NCI-H2196 treated with DMSO at 0.1 percent for 48 hours (cell line): Measurements from ENCODE around the gene SLK.

Experiments used
- DNase-seq: peaks from one replicate; lab custom pipeline; 2025; ENCODE audit not compliant: unreplicated experiment; lab: John Stamatoyannopoulos, UW

The SLK gene

GRCh38 chr10:103986360-103986759, 19.4 kb downstream of the SLK start:
- DNase-seq: no peak

GRCh38 chr10:103990121-103990520, 23.2 kb downstream of the SLK start:
- no peak for DNase-seq

DNA sequence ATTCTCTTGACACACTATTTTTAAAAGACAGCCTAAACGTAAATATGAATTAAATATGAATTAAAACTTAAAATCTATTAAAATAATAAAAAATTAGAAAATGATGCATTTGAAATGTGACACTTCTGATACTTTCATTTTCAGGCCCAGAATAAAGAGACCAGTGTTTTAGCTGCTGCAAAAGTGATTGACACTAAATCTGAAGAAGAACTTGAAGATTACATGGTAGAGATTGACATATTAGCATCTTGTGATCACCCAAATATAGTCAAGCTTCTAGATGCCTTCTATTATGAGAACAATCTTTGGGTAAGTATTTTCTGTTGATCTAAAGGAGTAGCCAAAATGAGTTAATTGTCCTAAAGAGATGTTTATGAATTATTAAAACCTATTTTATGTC, 23.6 kb downstream of the SLK start:
- no peak for DNase-seq

- no peak for DNase-seq
Observed at GRCh38 chr10:103991393-103992128, 24.6 kb downstream of the SLK start.

DNA sequence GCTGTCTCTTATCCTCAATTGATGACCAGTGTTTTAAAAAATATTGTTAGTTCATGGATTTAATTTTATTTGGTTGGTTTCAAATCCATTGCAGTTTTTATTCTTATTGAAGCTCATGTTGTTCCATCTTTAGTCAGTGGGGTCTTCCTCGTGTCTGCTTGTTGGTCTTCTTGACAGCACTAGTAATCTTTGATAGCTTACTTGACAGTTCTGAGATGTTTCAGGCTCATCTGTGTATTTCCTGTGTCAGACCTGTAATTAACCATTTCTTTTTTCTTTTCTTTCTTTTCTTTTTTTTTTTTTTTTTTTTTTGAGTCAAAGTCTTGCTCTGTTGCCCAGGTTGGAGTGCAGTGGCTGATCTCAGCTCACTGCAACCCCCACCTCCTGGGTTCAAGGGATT, 28.2 kb downstream of the SLK start:
- no peak for DNase-seq

DNA sequence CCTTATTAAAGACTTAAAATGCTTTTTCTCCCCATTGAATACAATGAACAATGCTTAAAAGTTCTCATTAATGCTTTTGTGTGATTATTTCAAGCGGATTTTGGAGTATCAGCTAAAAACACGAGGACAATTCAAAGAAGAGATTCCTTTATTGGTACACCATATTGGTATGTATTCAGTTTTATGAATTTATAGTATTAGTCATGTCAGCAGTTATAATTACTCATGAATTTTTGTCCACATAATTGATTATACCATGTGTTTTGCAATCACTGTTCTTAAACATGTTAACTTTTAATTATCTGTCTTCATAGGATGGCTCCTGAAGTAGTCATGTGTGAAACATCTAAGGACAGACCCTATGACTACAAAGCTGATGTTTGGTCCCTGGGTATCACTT, 31.9 kb downstream of the SLK start:
- DNase-seq: no peak

- DNase-seq: no peak
Observed at GRCh38 chr10:104002911-104003310, 36.0 kb downstream of the SLK start.

DNA sequence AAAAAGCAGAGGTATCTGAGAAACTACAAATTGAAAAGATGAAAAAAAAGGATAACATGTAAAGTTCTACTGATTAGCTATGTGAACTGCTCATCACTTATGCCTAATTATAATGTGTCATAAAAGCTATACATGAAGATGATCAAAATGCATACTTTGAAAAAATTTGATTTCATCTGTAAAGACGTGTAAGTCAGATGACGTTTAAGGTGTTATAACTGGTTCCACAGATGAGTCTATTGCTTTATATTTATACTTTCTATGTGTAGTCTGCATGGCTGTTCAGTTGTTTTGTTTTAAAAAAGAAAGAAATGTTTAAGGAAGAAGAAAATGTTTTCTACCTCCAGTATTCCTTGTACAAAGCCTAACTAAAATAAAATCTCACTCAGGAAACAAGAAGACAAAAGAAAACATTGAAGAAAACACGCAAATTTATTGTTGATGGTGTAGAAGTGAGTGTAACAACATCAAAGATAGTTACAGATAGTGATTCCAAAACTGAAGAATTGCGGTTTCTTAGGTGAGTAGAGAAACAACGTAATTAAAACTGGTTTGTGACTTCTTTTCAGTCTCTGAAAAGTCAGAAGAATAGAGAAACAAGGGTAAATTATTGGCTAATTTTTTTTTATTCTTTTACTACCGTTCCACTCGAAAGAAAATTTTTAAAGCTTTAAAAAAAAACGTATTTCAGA, 38.4 kb downstream of the SLK start:
- no peak for DNase-seq

- DNase-seq: no peak
Observed at GRCh38 chr10:104011904-104012303, 45.0 kb downstream of the SLK start.

DNA sequence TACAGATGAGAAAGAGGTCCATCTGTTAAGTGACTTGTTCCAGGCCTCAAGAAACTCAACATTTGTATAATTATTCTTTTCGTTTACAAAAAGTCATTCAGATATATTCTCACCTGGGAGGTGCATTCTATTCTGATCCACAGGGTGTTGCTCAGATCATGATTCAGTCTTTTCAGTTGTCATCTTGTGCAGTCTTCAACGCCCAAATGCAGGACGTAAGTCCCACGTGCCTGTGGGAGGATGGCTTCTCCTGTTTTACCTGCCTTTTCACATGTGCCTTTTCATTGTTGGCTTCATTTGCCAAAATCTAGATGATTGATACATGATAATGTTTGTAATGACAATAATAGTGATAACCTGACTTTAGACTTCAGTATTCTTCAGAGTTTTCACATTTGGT, 46.5 kb downstream of the SLK start:
- DNase-seq: no peak

GRCh38 chr10:104014176-104014575, 47.2 kb downstream of the SLK start:
- no peak for DNase-seq

DNA sequence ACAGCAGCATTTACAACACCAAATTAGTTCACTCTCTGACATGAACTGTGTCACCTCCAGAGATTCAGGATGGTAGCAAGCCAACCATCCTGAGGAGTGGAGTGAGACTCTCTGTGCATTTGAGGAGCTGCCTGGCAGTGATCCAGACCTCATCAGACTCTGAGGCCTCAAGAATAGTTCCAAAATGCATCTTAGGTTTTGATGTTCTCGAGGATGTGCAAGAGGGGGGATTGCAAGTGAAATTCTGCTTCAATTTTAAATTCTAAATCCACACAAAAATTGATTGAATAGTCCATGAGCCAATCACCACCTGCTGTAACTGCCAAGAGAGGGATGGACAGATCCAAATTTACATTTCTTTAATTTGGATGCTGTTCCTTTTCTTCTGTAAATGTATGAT, 49.7 kb downstream of the SLK start:
- no peak for DNase-seq

- no peak for DNase-seq
Observed at GRCh38 chr10:104018471-104018870, 51.5 kb downstream of the SLK start.

DNA sequence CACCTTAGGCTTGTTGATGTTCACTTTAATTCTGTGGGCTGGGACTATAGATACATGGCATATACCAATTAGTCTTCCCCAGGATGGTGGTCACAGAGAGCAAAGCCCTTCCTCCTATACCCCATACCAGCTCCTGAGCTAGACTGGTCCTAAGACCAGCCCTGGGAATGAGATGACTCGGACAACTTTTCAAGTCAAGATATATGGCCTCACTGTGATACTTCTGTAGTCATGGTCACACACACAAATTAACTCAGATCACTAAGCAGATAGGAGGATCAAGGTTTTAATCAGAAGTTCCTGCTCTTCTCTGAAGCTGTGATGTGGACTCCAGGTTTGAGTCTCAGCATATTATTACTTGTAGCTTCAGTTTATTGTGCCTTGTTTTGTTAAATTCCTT, 53.1 kb downstream of the SLK start:
- DNase-seq: no peak

DNA sequence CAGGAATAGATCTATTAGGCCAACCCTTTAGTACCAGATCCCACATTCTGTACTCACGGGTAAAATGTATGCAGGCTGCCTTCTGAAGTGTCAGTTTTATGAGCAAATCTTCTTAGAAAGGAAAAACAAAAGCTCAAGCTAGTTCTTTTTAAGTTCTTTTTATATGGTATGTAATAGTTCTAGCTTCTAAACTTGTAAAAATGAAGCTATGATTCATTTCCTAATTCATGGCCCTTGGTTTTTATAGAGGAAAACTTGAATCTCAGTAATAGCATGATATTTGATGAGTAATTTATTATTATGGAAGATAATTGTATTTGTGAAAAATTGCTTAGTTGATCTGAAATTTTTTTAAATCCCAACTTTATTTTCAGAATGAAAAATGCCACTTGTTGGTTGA, 54.3 kb downstream of the SLK start:
- DNase-seq: no peak

DNA sequence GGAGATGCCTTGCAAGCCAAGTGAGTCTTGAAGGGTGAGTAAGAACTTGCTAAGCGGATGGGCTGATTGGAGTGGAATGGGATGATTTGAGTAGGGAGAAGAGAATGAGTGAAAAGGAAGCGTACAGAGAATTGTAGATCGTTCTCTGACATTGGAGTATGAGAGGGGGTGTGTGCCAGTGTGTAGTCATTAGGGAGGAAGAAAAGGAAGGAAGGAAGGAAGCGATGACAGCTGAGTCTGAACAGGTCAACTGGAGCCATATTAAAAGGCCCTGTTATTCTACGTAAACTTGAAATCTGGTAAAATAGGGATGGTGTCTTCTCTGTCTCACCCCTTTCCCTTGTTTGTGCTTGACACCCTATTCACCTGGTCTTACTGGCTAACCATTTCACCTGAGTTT, 55.1 kb downstream of the SLK start:
- no peak for DNase-seq

DNA sequence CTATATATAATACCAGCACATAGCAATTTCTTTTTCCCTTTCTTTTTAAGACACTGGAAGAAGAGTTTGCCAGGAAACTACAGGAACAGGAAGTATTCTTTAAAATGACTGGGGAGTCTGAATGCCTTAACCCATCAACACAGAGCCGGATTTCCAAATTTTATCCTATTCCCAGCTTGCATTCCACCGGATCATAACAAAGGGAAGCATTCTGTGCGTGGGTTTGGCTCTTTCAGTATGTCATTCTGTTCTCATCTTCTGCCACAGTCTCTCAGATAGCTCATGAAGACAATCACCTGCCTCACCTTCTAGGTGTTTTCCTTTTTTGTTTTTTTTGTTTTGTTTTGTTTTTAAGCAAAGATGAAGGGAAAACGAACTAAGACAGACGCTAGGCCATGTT, 58.6 kb downstream of the SLK start:
- no peak for DNase-seq

GRCh38 chr10:104026762-104027161, 59.8 kb downstream of the SLK start:
- DNase-seq: no peak

GRCh38 chr10:104028146-104028545, 61.2 kb downstream of the SLK start:
- no peak for DNase-seq

- no peak for DNase-seq
Observed at GRCh38 chr10:104028823-104029520, 62.0 kb downstream of the SLK start.

DNA sequence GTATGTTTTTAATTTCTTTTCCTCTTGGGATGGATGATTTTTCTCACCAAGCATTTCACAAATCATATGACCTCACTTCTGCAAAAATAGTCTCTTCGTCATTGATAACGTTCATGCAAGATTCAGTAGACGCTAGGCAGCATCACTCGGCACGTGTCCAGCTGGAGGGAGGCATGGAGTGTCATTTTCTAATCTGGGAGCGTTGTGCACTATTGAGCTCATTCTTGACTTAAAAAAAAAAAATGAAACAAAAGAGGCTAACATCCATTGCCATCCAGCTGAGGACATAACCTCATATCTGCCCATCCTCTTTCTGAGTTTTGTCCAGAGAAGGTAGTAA, 62.6 kb downstream of the SLK start:
- DNase-seq: no peak

- DNase-seq: no peak
Observed at GRCh38 chr10:104031631-104032030, 64.7 kb downstream of the SLK start.
